NB4 (cell line): ENCODE results near the gene USH2A.
"Not testable (repeated sequence)": the region's sequence is repeated elsewhere in the genome, so short reads cannot be mapped to it uniquely, and the experiment has no call there.

Experiments used
- DNase-seq: peaks from one replicate; pipeline ENCODE4 v3.0.0; 2010; ENCODE audit warnings: low read depth
- H3K4me3 ChIP-seq: one replicate; pipeline ENCODE4 v1.5.1; 2011; ENCODE audit warnings: mild to moderate bottlenecking, low read depth, low read length, moderate library complexity
- CTCF ChIP-seq: IDR thresholded peaks from one replicate; pipeline ENCODE4 v1.5.1; 2012; ENCODE audit warnings: low read depth, low read length
- MAX ChIP-seq: IDR thresholded peaks from 2 replicates; pipeline ENCODE4 v1.6.1; 2011; ENCODE audit warnings: low read depth, low read length
- MYC ChIP-seq: IDR thresholded peaks from 2 replicates; pipeline ENCODE4 v1.6.1; 2011; ENCODE audit warnings: low read depth, low read length
- POLR2A ChIP-seq: IDR thresholded peaks from 2 replicates; pipeline ENCODE4 v1.6.1; 2011; ENCODE audit warnings: mild to moderate bottlenecking; ENCODE audit not compliant: insufficient read length; ENCODE audit errors: extremely low read depth

Gene USH2A

GRCh38 chr1:216169351-216169750 is 253.9 kb downstream of the USH2A start:
- H3K4me3 ChIP-seq = no peak overlapping the region
- TF ChIP-seq CTCF (no peak), MYC (no peak), POLR2A (no peak), MAX (no peak)
- no peak for DNase-seq

- TF ChIP-seq POLR2A (no peak), MYC (no peak), CTCF (no peak), MAX (no peak)
- H3K4me3 ChIP-seq = no peak overlapping the region
- no peak for DNase-seq
Observed at GRCh38 chr1:216168546-216168945, 254.7 kb downstream of the USH2A start.

GRCh38 chr1:216154063-216154462 is 269.2 kb downstream of the USH2A start:
- DNase-seq = no peak
- H3K4me3 ChIP-seq = no peak overlapping the region
- TF ChIP-seq MAX (no peak), POLR2A (no peak), CTCF (no peak), MYC (no peak)

- DNase-seq = no peak
- no peak for TF ChIP-seq CTCF
- no peak for TF ChIP-seq MAX
- TF ChIP-seq MYC = no peak
- no peak for TF ChIP-seq POLR2A
- no peak overlapping the region for H3K4me3 ChIP-seq
Observed at GRCh38 chr1:216153130-216153529, 270.1 kb downstream of the USH2A start.

- not testable (repeated sequence) for DNase-seq, H3K4me3 ChIP-seq
Observed at GRCh38 chr1:216145451-216146018, 277.7 kb downstream of the USH2A start.

GRCh38 chr1:216144661-216145450 is 278.4 kb downstream of the USH2A start:
- TF ChIP-seq MYC (no peak), CTCF (no peak), MAX (no peak), POLR2A (no peak)
- no peak for DNase-seq
- no peak overlapping the region for H3K4me3 ChIP-seq
